HG03354 (cell line): ENCODE results near the gene PRELP.

Experiments
- ATAC-seq: cut with Tn5 transposase; IDR thresholded peaks from one replicate; pipeline ENCODE4 v1.9.1; 2021; ENCODE audit warnings: mild to moderate bottlenecking; ENCODE audit not compliant: unreplicated experiment, poor library complexity, severe bottlenecking

The PRELP gene

GRCh38 chr1:203518541-203518940 is 42.9 kb downstream of the PRELP start:
- ATAC-seq: no peak

GRCh38 chr1:203519053-203519840 is 43.6 kb downstream of the PRELP start:
- no peak for ATAC-seq

GRCh38 chr1:203519896-203520295 is 44.3 kb downstream of the PRELP start:
- ATAC-seq: no peak

GRCh38 chr1:203520315-203520714 is 44.7 kb downstream of the PRELP start:
- ATAC-seq: no peak

- ATAC-seq: no peak
These were observed 45.6 kb downstream of the PRELP start for GRCh38 chr1:203521074-203521794.

GRCh38 chr1:203521812-203522211 is 46.2 kb downstream of the PRELP start:
- no peak for ATAC-seq

- ATAC-seq: no peak
These were observed 46.6 kb downstream of the PRELP start for GRCh38 chr1:203522237-203522636.

- ATAC-seq: no peak
These were observed 48.1 kb downstream of the PRELP start for GRCh38 chr1:203523667-203524066.

GRCh38 chr1:203524152-203524551 is 48.5 kb downstream of the PRELP start:
- no peak for ATAC-seq

GRCh38 chr1:203524824-203525223 is 49.2 kb downstream of the PRELP start:
- no peak for ATAC-seq

- ATAC-seq: no peak
These were observed 50.1 kb downstream of the PRELP start for GRCh38 chr1:203525685-203526084.

- ATAC-seq: no peak
These were observed 50.5 kb downstream of the PRELP start for GRCh38 chr1:203526130-203526529.

GRCh38 chr1:203526572-203526971 is 51.0 kb downstream of the PRELP start:
- no peak for ATAC-seq

- no peak for ATAC-seq
These were observed 51.4 kb downstream of the PRELP start for GRCh38 chr1:203527013-203527412.

GRCh38 chr1:203528063-203528462 is 52.5 kb downstream of the PRELP start:
- ATAC-seq: no peak

GRCh38 chr1:203528976-203529835 is 53.6 kb downstream of the PRELP start:
- no peak for ATAC-seq

- no peak for ATAC-seq
These were observed 55.5 kb downstream of the PRELP start for GRCh38 chr1:203531063-203531462.

GRCh38 chr1:203534012-203534411 is 58.4 kb downstream of the PRELP start:
- ATAC-seq: no peak

GRCh38 chr1:203534526-203534925 is 58.9 kb downstream of the PRELP start:
- ATAC-seq: no peak

GRCh38 chr1:203536575-203536974 is 61.0 kb downstream of the PRELP start:
- ATAC-seq: no peak
